ENCODE results near the gene WDR35. TPM values are rescaled to one million over a fixed set of nuclear protein-coding genes. Genes with fewer than 3 reads are reported as not detected.

Gene WDR35
- polyA plus RNA-seq, 6 donors from 2014 or later: 0.04 to 3.2 (median 2.0) TPM

DNA sequence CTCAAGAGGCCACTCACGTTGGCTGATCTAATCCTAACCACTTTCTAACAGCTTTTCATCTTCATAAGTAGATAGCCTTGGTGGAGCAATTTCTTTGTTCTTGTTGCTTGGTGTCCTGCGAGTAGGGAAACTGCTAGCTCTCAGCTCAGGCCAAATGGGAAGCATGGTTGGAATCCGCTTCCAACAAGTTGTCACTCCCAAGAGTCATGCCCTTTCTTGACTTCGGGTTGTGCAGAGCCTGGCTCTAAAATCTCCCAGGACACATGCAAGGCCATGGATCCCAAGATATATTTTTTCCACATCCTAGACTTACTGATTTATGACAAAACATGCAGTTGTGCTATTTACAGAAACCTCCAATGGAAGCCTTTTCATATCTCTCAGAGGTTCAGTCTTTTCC, 29.8 kb upstream of the WDR35 start:
- Mint-ChIP-seq H3K4me3 (peak overlapping the region in 1 of 8 donors; percentile 40), H3K36me3 (peaks cover 25 to 33% of the 10 kb centered on the region in 2 donors), H3K4me1 (peaks cover 0 to 3% (median 0%) of the 10 kb centered on the region in 3 donors), H3K27me3 (peaks cover 2 to 4% (median 3%) of the 10 kb centered on the region in 3 donors), H3K9me3 (peaks cover 5 to 37% (median 20%) of the 10 kb centered on the region in 7 donors), H3K27ac (no peak overlapping the region)
- no peak for DNase-seq
- no peak for ATAC-seq (ENCODE audit: low read depth in 2 of 2)

- H3K4me1 Mint-ChIP-seq: peaks cover 0 to 3% (median 0%) of the 10 kb centered on the region in 3 donors
- H3K4me3 Mint-ChIP-seq: no peak overlapping the region
- H3K9me3 Mint-ChIP-seq: peaks cover 5 to 42% (median 22%) of the 10 kb centered on the region in 7 donors
- H3K27me3 Mint-ChIP-seq: peaks cover 11 to 14% (median 13%) of the 10 kb centered on the region in 3 donors
- no peak overlapping the region for H3K27ac Mint-ChIP-seq
- ATAC-seq (ENCODE audit: low read depth in 2 of 2): no peak
- DNase-seq: no peak
- peaks cover 19 to 24% of the 10 kb centered on the region in 2 donors for H3K36me3 Mint-ChIP-seq
Observed at GRCh38 chr2:20018601-20019152, 28.8 kb upstream of the WDR35 start.

GRCh38 chr2:20016346-20016745, 26.4 kb upstream of the WDR35 start:
- Mint-ChIP-seq H3K9me3 (peaks cover 0 to 26% (median 14%) of the 10 kb centered on the region in 7 donors), H3K4me3 (no peak overlapping the region), H3K4me1 (peaks cover 6 to 9% (median 8%) of the 10 kb centered on the region in 3 donors), H3K36me3 (peaks cover 7 to 9% of the 10 kb centered on the region in 2 donors), H3K27me3 (peaks cover 28 to 30% (median 30%) of the 10 kb centered on the region in 3 donors), H3K27ac (no peak overlapping the region)
- ATAC-seq (ENCODE audit: low read depth in 2 of 2) (no peak), DNase-seq (no peak)

DNA sequence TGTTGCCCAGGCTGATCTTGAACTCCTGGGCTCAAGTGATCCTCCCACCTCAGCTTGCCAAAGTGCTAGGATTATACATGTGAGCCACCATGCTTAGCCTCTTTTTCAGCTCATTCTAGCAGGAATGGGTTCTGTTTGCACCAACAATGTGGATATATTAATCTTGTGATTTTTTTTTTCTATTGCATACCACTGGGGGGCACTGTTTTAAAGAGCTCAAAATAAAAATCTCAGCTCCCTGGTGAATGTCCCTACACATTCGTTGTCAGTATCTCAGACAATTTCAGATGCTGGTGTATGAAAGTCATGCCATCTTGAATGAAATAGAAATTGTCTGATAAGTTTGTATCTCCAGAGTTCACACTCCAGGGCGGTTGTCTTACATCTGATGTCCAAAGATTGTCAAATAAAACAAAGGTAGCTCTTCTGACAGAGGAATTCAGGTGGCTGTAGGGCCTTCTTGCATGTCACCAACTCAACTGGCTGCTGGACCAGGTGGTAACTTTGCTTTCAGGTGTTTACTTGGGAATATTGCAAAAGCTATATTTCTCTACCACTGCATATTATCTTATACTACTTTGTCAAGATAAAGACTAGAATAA, 25.7 kb upstream of the WDR35 start:
- no peak overlapping the region for H3K4me3 Mint-ChIP-seq
- H3K27ac Mint-ChIP-seq: no peak overlapping the region
- H3K4me1 Mint-ChIP-seq: peaks cover 6 to 9% (median 8%) of the 10 kb centered on the region in 3 donors
- peak; percentile 42 for DNase-seq
- peaks cover 33 to 38% (median 38%) of the 10 kb centered on the region in 3 donors for H3K27me3 Mint-ChIP-seq
- H3K36me3 Mint-ChIP-seq: peaks cover 4 to 8% of the 10 kb centered on the region in 2 donors
- peaks cover 0 to 18% (median 8%) of the 10 kb centered on the region in 7 donors for H3K9me3 Mint-ChIP-seq
- ATAC-seq (ENCODE audit: low read depth in 2 of 2): peak; percentile 37 to 52

DNA sequence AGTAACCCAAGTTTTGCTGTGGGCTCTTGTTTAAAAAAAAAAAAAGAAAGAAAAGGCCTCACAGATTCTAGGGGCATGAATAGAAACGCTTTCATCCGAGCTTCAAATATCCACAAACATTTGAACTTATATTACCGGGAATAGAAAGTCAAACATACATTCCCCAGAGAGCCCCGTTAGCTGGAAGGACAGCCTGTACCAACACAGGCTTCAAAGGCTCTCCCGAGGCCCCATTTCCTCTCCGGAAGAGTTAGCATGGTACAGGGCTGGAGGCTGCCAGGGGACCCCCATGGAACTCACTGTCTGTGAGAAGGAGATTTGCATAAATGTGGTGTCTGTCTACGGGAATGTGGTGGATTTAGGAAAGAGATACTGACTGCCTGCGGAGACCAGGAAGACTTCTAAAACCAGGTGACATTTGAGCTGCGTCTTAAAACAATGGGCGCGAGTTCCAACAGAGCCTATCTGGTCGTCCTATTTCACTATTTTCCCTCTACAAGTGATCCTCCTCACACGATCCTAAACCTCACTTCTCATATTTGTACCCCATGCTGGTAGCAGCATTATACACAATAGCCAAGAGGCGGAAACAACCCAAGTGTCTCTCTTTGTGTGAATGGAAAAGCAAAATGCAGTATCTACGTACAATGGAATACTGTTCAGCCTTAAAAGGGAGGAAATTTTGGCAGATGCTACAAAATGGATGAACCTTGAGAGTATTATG, 23.4 kb upstream of the WDR35 start:
- DNase-seq: no peak
- Mint-ChIP-seq H3K4me3 (peak overlapping the region; percentile 41 to 91 (median 86)), H3K4me1 (peaks cover 6 to 9% (median 8%) of the 10 kb centered on the region in 3 donors), H3K27me3 (peaks cover 43 to 60% (median 44%) of the 10 kb centered on the region in 3 donors), H3K9me3 (peaks cover 0 to 5% (median 0%) of the 10 kb centered on the region in 7 donors), H3K27ac (peak overlapping the region in 2 of 6 donors; percentile 9 to 26), H3K36me3 (no peaks in the 10 kb centered on the region)
- ATAC-seq (ENCODE audit: low read depth in 2 of 2): peak in 1 of 2 donors; percentile 9

- ATAC-seq (ENCODE audit: low read depth in 2 of 2) (peak; percentile 39 to 56), DNase-seq (no peak)
- Mint-ChIP-seq H3K27me3 (peaks cover 45 to 68% (median 51%) of the 10 kb centered on the region in 3 donors), H3K4me3 (peak within 1 kb of the TSS; percentile 68 to 91 (median 86)), H3K4me1 (peaks cover 6 to 9% (median 8%) of the 10 kb centered on the region in 3 donors), H3K36me3 (no peaks in the 10 kb centered on the region), H3K9me3 (peaks cover 0 to 5% (median 0%) of the 10 kb centered on the region in 7 donors), H3K27ac (peak within 1 kb of the TSS in 2 of 6 donors; percentile 24 to 26)
Observed at GRCh38 chr2:20012282-20013125, 22.6 kb upstream of the WDR35 start, which contains the start of gene MATN3. Gene MATN3, minus strand, starts transcription at chr2:20012668. Its CDS starts 37 bp downstream, at chr2:20012631.

GRCh38 chr2:20012032-20012281, 22.1 kb upstream of the WDR35 start:
- no peak overlapping the region for H3K27ac Mint-ChIP-seq
- ATAC-seq (ENCODE audit: low read depth in 2 of 2) (no peak), DNase-seq (no peak)
- peaks cover 45 to 70% (median 56%) of the 10 kb centered on the region in 3 donors for H3K27me3 Mint-ChIP-seq
- H3K4me1 Mint-ChIP-seq: peaks cover 6 to 9% (median 8%) of the 10 kb centered on the region in 3 donors
- peak overlapping the region; percentile 62 to 90 (median 80) for H3K4me3 Mint-ChIP-seq
- peaks cover 0 to 5% (median 0%) of the 10 kb centered on the region in 7 donors for H3K9me3 Mint-ChIP-seq
- no peaks in the 10 kb centered on the region for H3K36me3 Mint-ChIP-seq

DNA sequence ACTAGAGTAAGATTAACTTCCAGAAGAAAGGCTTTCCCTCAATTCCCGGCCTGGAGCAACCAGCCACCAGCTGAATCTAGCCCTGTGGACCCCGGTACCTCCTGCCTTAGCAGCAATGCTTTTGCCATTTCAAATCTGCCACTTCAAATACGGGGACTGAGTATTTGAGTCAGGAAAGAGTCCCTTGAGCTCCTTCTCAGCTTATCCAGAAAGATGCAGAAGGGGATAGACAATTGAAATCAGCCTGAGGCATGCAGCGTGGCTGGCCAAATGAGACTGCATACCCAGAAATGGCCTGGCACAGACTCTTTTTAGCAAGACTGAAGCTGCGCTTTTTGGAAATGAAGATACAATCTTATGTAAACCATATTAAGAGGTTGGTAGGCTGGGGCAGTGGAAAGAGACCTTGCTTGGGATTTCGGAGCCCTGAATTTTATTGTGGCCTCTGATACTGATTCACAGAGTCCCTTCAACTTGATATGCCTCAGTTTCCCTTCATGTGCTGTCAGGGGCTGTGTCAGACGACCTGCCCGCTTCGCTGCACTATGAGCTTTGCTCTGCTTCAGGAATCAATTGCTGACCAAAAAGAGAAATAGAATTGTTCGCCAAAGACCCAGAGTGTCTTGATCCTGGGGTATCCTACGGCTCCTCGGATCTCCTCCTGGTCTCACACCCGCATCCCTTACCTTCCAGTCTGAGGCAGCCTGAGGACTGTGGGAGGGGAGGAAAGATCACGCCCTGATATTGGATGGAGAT, 21.5 kb upstream of the WDR35 start:
- Mint-ChIP-seq H3K4me3 (peak overlapping the region; percentile 62 to 90 (median 80)), H3K27me3 (peaks cover 45 to 75% (median 61%) of the 10 kb centered on the region in 3 donors), H3K4me1 (peaks cover 6 to 9% (median 8%) of the 10 kb centered on the region in 3 donors), H3K27ac (peak overlapping the region in 2 of 6 donors; percentile 20 to 24), H3K36me3 (no peaks in the 10 kb centered on the region), H3K9me3 (peaks cover 0 to 5% (median 0%) of the 10 kb centered on the region in 7 donors)
- DNase-seq: no peak
- ATAC-seq (ENCODE audit: low read depth in 2 of 2): no peak

GRCh38 chr2:20008703-20009102, 18.8 kb upstream of the WDR35 start:
- no peak for ATAC-seq (ENCODE audit: low read depth in 2 of 2)
- H3K4me3 Mint-ChIP-seq: no peak overlapping the region
- H3K36me3 Mint-ChIP-seq: no peaks in the 10 kb centered on the region
- peaks cover 6 to 9% (median 8%) of the 10 kb centered on the region in 3 donors for H3K4me1 Mint-ChIP-seq
- DNase-seq: no peak
- H3K27ac Mint-ChIP-seq: no peak overlapping the region
- H3K27me3 Mint-ChIP-seq: peaks cover 38 to 76% (median 50%) of the 10 kb centered on the region in 3 donors
- no peaks in the 10 kb centered on the region for H3K9me3 Mint-ChIP-seq

GRCh38 chr2:20005891-20006470, 16.1 kb upstream of the WDR35 start:
- H3K36me3 Mint-ChIP-seq: no peaks in the 10 kb centered on the region

GRCh38 chr2:20005067-20005627, 15.2 kb upstream of the WDR35 start:
- ATAC-seq (ENCODE audit: low read depth in 2 of 2) (no peak), DNase-seq (no peak)
- Mint-ChIP-seq H3K9me3 (no peaks in the 10 kb centered on the region), H3K27me3 (peaks cover 29 to 71% (median 52%) of the 10 kb centered on the region in 3 donors), H3K36me3 (no peaks in the 10 kb centered on the region), H3K4me3 (no peak overlapping the region), H3K27ac (no peak overlapping the region), H3K4me1 (no peaks in the 10 kb centered on the region)

More at GRCh38 chr2:20005891-20006470, 16.1 kb upstream of the WDR35 start:
- Mint-ChIP-seq H3K4me3 (no peak overlapping the region), H3K9me3 (no peaks in the 10 kb centered on the region), H3K27ac (no peak overlapping the region), H3K27me3 (peaks cover 34 to 78% (median 55%) of the 10 kb centered on the region in 3 donors), H3K4me1 (no peaks in the 10 kb centered on the region)
- DNase-seq: no peak
- no peak for ATAC-seq (ENCODE audit: low read depth in 2 of 2)

DNA sequence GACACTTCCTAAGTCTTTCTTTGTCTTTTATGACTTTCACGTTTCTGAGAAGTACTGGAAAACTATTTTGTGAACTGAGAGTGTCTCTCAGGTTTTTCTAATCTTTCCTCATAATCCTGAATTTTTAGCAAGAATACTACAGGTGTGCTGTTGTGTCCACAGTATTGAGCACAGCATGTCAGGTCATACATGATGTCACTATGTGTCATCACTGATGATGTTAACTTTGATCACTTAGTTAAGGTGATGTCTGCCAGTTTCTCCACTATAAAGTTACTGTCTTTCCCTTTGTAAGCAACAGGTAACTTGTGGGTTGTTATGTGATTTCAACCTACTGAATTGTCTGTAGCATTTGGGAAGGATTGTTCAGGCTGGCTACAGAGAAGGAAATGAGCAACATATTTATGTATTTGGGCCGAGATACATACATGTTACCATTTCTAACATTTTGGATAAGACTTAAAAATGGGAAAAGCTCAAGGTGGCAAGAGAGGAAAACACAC, 11.5 kb upstream of the WDR35 start:
- Mint-ChIP-seq H3K27me3 (peaks cover 30 to 57% (median 51%) of the 10 kb centered on the region in 3 donors), H3K27ac (no peak overlapping the region), H3K36me3 (no peaks in the 10 kb centered on the region), H3K4me1 (no peaks in the 10 kb centered on the region), H3K9me3 (no peaks in the 10 kb centered on the region), H3K4me3 (no peak overlapping the region)
- no peak for DNase-seq
- no peak for ATAC-seq (ENCODE audit: low read depth in 2 of 2)
